ENCODE measurements around the gene SVBP. TPM values are rescaled to one million over a fixed set of nuclear protein-coding genes. Genes with fewer than 3 reads are reported as not detected.

Gene SVBP
- total and polyA plus RNA-seq, 2 of the 8 experiments (the other 6 are each of a cell fraction or from before 2014, with no cell fraction given) = 29.7 to 30.2 TPM

DNA sequence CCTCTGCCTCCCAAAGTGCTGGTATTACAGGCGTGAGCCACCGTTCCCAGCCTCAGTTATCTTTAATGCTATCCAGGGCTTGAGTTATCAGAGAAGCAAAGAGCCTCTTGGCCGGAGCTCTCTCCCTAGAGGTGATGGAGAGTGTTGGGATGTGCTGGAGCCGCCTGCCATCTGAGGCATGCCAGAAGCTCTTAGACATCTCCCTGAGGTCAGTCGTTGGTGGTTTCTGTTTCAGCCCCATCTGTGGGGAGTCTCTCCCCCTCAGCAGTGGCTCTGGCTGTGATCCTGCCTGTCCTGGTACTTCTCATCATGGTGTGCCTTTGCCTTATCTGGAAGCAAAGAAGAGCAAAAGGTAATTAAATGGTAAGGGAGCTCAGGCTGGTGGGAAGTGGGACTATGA is 17.6 kb upstream of the SVBP start:
- no peak overlapping the region for H2BK5ac ChIP-seq (ENCODE audit: low read depth, low read length)
- H3K9me3 ChIP-seq (ENCODE audit: insufficient read depth in 2 of 2, low read depth in 1 of 2, low read length in 1 of 2) = no peaks in the 10 kb centered on the region
- POLR2A ChIA-PET (ENCODE audit: partially characterized antibody) = interaction anchor here (1.1 to 3.0 kb wide), 4 partner anchors 10 to 27 kb away, joined by 3 to 16 read pairs (median 4); partner anchors contain the start of gene ZNF691
- H3K23ac ChIP-seq (ENCODE audit: insufficient read length) = no peak overlapping the region
- no peak overlapping the region for H2BK120ac ChIP-seq (replicated peaks; ENCODE audit: low read depth, low read length)
- no peaks in the 10 kb centered on the region for H4K20me1 ChIP-seq (replicated peaks in 1 of 2; ENCODE audit: control insufficient read depth in 1 of 2, insufficient read depth in 2 of 2, low read length in 2 of 2)
- H3K27ac ChIP-seq (ENCODE audit: low read depth, low read length) = no peak overlapping the region
- no peak overlapping the region for H4K5ac ChIP-seq (ENCODE audit: insufficient read length, low read depth, low read length)
- H3K79me2 ChIP-seq (ENCODE audit: control insufficient read depth in 1 of 2, insufficient read depth in 2 of 2, low read length in 2 of 2) = no peaks in the 10 kb centered on the region
- 95% methylated on average over 5 of the region's 5 CpGs; no CpG with 5 or more reads in 1 of the 2 experiments for WGBS, 2 experiments (ENCODE audit: extremely low coverage in 1 of 2, insufficient coverage in 1 of 2, insufficient read length in 1 of 2, insufficient replicate concordance in 2 of 2, low coverage in 1 of 2, low lambda C conversion rate in 2 of 2, missing lambda C conversion rate in 1 of 2)
- H3K56ac ChIP-seq (replicated peaks; ENCODE audit: insufficient read length, low read depth, low read length) = no peak overlapping the region
- no peak overlapping the region for H2AK5ac ChIP-seq (ENCODE audit: low read depth, low read length)
- H3K18ac ChIP-seq (ENCODE audit: extremely low read depth, low read length) = no peak overlapping the region
- no peak overlapping the region for H4K91ac ChIP-seq (replicated peaks; ENCODE audit: insufficient read length, low read length)
- no peak overlapping the region for H3K4ac ChIP-seq (replicated peaks; ENCODE audit: insufficient read length, low read depth, low read length)
- H3K27me3 ChIP-seq (replicated peaks in 1 of 4; ENCODE audit: control insufficient read depth in 3 of 4, extremely low read depth in 1 of 4, insufficient read depth in 3 of 4, low read length in 3 of 4) = no peaks in the 10 kb centered on the region
- H3K79me1 ChIP-seq (ENCODE audit: low read depth, low read length) = no peaks in the 10 kb centered on the region
- DNase-seq (ENCODE audit: low read depth in 1 of 2, low spot score in 2 of 2) = no peak
- H3K4me2 ChIP-seq (ENCODE audit: insufficient read depth in 1 of 2, low read depth in 2 of 2, low read length in 2 of 2) = no peak overlapping the region
- H3K4me1 ChIP-seq (replicated peaks in 1 of 4; ENCODE audit: control insufficient read depth in 3 of 4, insufficient read depth in 4 of 4, low read length in 3 of 4) = no peaks in the 10 kb centered on the region
- H3K23me2 ChIP-seq (ENCODE audit: low read depth, low read length) = no peaks in the 10 kb centered on the region
- FAIRE-seq = no peak
- no peaks in the 10 kb centered on the region for H3K36me3 ChIP-seq (ENCODE audit: control insufficient read depth in 2 of 4, insufficient read depth in 4 of 4, low read length in 3 of 4)
- H2BK12ac ChIP-seq (ENCODE audit: low read depth, low read length) = no peak overlapping the region
- H2AFZ ChIP-seq (ENCODE audit: low read length) = no peak overlapping the region
- TF ChIP-seq SRF (IDR thresholded peaks at IDR 0.05; ENCODE audit: low read depth, low read length) = no peak
- TF ChIP-seq KDM4A (IDR thresholded peaks at IDR 0.05; ENCODE audit: low read depth, low read length, severe bottlenecking) = no peak
- TF ChIP-seq TBP (IDR thresholded peaks at IDR 0.05; ENCODE audit: low read depth, low read length) = no peak
- TF ChIP-seq, protein P1, sequence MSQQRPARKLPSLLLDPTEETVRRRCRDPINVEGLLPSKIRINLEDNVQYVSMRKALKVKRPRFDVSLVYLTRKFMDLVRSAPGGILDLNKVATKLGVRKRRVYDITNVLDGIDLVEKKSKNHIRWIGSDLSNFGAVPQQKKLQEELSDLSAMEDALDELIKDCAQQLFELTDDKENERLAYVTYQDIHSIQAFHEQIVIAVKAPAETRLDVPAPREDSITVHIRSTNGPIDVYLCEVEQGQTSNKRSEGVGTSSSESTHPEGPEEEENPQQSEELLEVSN (IDR thresholded peaks at IDR 0.05) = no peak
- no peak for TF ChIP-seq ASH2L (IDR thresholded peaks at IDR 0.05; ENCODE audit: low read length)
- TF ChIP-seq HDAC2 (IDR thresholded peaks at IDR 0.05; ENCODE audit: borderline replicate concordance in 1 of 2, low read depth in 2 of 2, low read length in 2 of 2) = no peak
- H2BK15ac ChIP-seq (ENCODE audit: low read length) = no peak overlapping the region
- CTCF ChIA-PET (ENCODE audit: partially characterized antibody) = interaction anchor here (5.2 kb wide), 1 partner anchor 11 kb away, joined by 30 read pairs; the partner anchor contains the start of gene ZNF691
- H4K8ac ChIP-seq (ENCODE audit: extremely low read depth, insufficient read depth, low read length) = no peak overlapping the region
- no peak overlapping the region for H3K4me3 ChIP-seq (ENCODE audit: extremely low read depth in 1 of 4, insufficient read depth in 2 of 4, low read depth in 3 of 4, low read length in 4 of 4)
- no peak overlapping the region for H3K14ac ChIP-seq (ENCODE audit: insufficient read length)
- H2BK20ac ChIP-seq (ENCODE audit: low read length) = no peak overlapping the region
- no peak overlapping the region for H3K9ac ChIP-seq (replicated peaks in 1 of 4; ENCODE audit: extremely low read depth in 1 of 4, low read depth in 3 of 4, low read length in 3 of 4)

Data from H1 (cell line).